ENCODE results near the gene HNRNPUL1. TPM values are rescaled to one million over a fixed set of nuclear protein-coding genes. Genes with fewer than 3 reads are reported as not detected.

HNRNPUL1 gene
- total and polyA plus RNA-seq, 2 of the 8 experiments (the other 6 are each of a cell fraction or from before 2014, with no cell fraction given): 99.5 to 264 TPM

GRCh38 chr19:41310033-41310831 is 46.1 kb downstream of the HNRNPUL1 start, which contains the start of gene CCDC97 (continued):
- peak; percentile 4; the same call in 1 of the 2 replicates for TF ChIP-seq JUND (IDR thresholded peaks at IDR 0.05; ENCODE audit: low read length)
- peak; percentile 84 for TF ChIP-seq KDM5A (IDR thresholded peaks at IDR 0.05; ENCODE audit: low read length)
- TF ChIP-seq POLR2AphosphoS5 (IDR thresholded peaks at IDR 0.05; ENCODE audit: low read depth, low read length): peak; percentile 87
- TF ChIP-seq CEBPB (IDR thresholded peaks at IDR 0.05; ENCODE audit: low read depth, low read length): peak; percentile 59
- no peak for TF ChIP-seq CTCF (IDR thresholded peaks at IDR 0.05; ENCODE audit: control extremely low read depth in 1 of 3, insufficient read depth in 1 of 3, low read depth in 1 of 3, low read length in 3 of 3)
- no peak for TF ChIP-seq CBX8 (IDR thresholded peaks at IDR 0.05; ENCODE audit: borderline replicate concordance, low read depth, low read length)
- TF ChIP-seq POU5F1 (IDR thresholded peaks at IDR 0.05; ENCODE audit: low read depth, low read length): no peak
- peak; percentile 62; the same call in 1 of the 2 replicates for TF ChIP-seq TCF12 (IDR thresholded peaks at IDR 0.05; ENCODE audit: low read depth, low read length)
- peak; percentile 81 to 93 for TF ChIP-seq POLR2A (IDR thresholded peaks at IDR 0.05; ENCODE audit: control extremely low read depth in 1 of 2, low read depth in 2 of 2, low read length in 2 of 2)
- TF ChIP-seq SIX5 (IDR thresholded peaks at IDR 0.05; ENCODE audit: low read depth, low read length): peak; percentile 21; the same call in 1 of the 2 replicates
- peak; percentile 94 for TF ChIP-seq PHF8 (conservative IDR thresholded peaks at IDR 0.05; ENCODE audit: low read depth, low read length)
- TF ChIP-seq GABPA (IDR thresholded peaks at IDR 0.05; ENCODE audit: borderline replicate concordance, insufficient read depth, low read length): peak; percentile 91
- TF ChIP-seq SP4 (IDR thresholded peaks at IDR 0.05; ENCODE audit: low read length): 0 out of 2 replicates have a peak, but pooled peaks have one; percentile 19
- peak; percentile 88 for TF ChIP-seq KDM4A (IDR thresholded peaks at IDR 0.05; ENCODE audit: low read depth, low read length, severe bottlenecking)
- no peak for TF ChIP-seq SAP30 (IDR thresholded peaks at IDR 0.05; ENCODE audit: insufficient read depth, insufficient replicate concordance, low read length)
- TF ChIP-seq EP300 (IDR thresholded peaks at IDR 0.05; ENCODE audit: borderline replicate concordance in 1 of 2, low read depth in 2 of 2, low read length in 2 of 2): no peak
- peak; percentile 82 for TF ChIP-seq TBP (IDR thresholded peaks at IDR 0.05; ENCODE audit: low read depth, low read length)
- no peak for TF ChIP-seq JUN (IDR thresholded peaks at IDR 0.05; ENCODE audit: low read depth, low read length)
- TF ChIP-seq MAX (IDR thresholded peaks at IDR 0.05): no peak; the same call in none of the 2 replicates
- TF ChIP-seq USF2 (IDR thresholded peaks at IDR 0.05; ENCODE audit: low read length): 0 out of 2 replicates have a peak, but pooled peaks have one; percentile 23
